Esophagus muscularis mucosa (tissue), 4 donors: Measurements from ENCODE around the gene SFXN3. TPM values are rescaled to one million over a fixed set of nuclear protein-coding genes. Genes with fewer than 3 reads are reported as not detected.
A peak's percentile ranks its signal among the peaks of the same experiment; 100 is the strongest.
"Not testable (repeated sequence)": the region's sequence is repeated elsewhere in the genome, so short reads cannot be mapped to it uniquely, and the experiment has no call there.

ENCODE experiments used
- DNase-seq: peaks from one replicate; pipeline ENCODE4 v3.0.0-alpha.2; 2017; ENCODE audit errors: extremely low spot score
- H3K27ac ChIP-seq, 4 donors: fragments of 200-600 bp; sonication (generic); replicated peaks in 1 of 4; 1 replicate in 3 of 4; 2 replicates in 1 of 4; pipeline ENCODE4 v1.5.1; 2016 to 2019; ENCODE audit warnings: mild to moderate bottlenecking in 1 of 4
- H3K27me3 ChIP-seq, 4 donors: fragments of 200-600 bp; sonication (generic); one replicate each; pipeline versions ENCODE4 v1.5.1 to v1.6.0; 2016 to 2019
- H3K36me3 ChIP-seq, 4 donors: fragments of 200-600 bp; sonication (generic); one replicate each; pipeline ENCODE4 v1.5.1; 2016 to 2019
- H3K4me1 ChIP-seq, 4 donors: fragments of 200-600 bp; sonication (generic); one replicate each; pipeline ENCODE4 v1.5.1; 2016 to 2019
- H3K4me3 ChIP-seq, 4 donors: fragments of 200-600 bp; sonication (generic); 1 replicate in 2 of 4; 2 replicates in 2 of 4; pipeline ENCODE4 v1.5.1; 2016 to 2019; ENCODE audit warnings: mild to moderate bottlenecking in 4 of 4, moderate library complexity in 1 of 4
- H3K9me3 ChIP-seq, 4 donors: fragments of 200-600 bp; sonication (generic); 1 replicate in 3 of 4; 2 replicates in 1 of 4; pipeline ENCODE4 v1.5.1; 2016 to 2019
- CTCF ChIP-seq, 3 experiments: fragments of 200-600 bp in 2 of 3; fragments of 450-650 bp in 1 of 3; sonication (generic) in 2 of 3; IDR thresholded peaks; one replicate each; pipeline ENCODE4 v1.5.1; 2017 to 2019; ENCODE audit warnings: antibody characterized with exemption in 3 of 3, mild to moderate bottlenecking in 2 of 3, moderate library complexity in 1 of 3
- EP300 ChIP-seq: sonication (generic); formaldehyde crosslinking; IDR thresholded peaks from one replicate; pipeline ENCODE4 v1.6.1; 2017; ENCODE audit warnings: antibody characterized with exemption
- POLR2A ChIP-seq: fragments of 450-650 bp; IDR thresholded peaks from one replicate; pipeline ENCODE4 v1.6.1; 2017; ENCODE audit warnings: antibody characterized with exemption, moderate library complexity, mild to moderate bottlenecking, low read depth
- POLR2AphosphoS5 ChIP-seq, 2 donors: sonication (generic); formaldehyde crosslinking; IDR thresholded peaks; one replicate each; pipeline ENCODE4 v1.6.1; 2017; ENCODE audit warnings: antibody characterized with exemption in 2 of 2
- WGBS: methylation state at CpG from one replicate; pipeline ENCODE4 v1.1.5; 2018; 5-methylcytosine and 5-hydroxymethylcytosine counted together
- intact Hi-C: fragments of 100-400 bp; cut with DNase I; formaldehyde crosslinking; loops from one replicate; pipeline ENCODE4 v1.15.1; 2023
- total RNA-seq, 4 donors: library from RNA; depleted of rRNA; stranded (reverse); fragments of >200 nt; gene quantifications; one replicate each; pipeline versions ENCODE4 v1.1.0 to v1.2.1, GENCODE V29; 2016

The SFXN3 gene
- total RNA-seq, 4 donors from 2014 or later, result 40.9 to 95.5 (median 76.1) TPM

- 20% methylated on average over 7 of the region's 25 CpGs for WGBS
- Histone ChIP-seq H3K36me3 (peaks cover 5 to 13% (median 13%) of the 10 kb centered on the region in 4 donors), H3K4me3 (peak overlapping the region; percentile 74 to 85 (median 80)), H3K27ac (peak overlapping the region; percentile 94 to 99 (median 96)), H3K9me3 (no peaks in the 10 kb centered on the region), H3K4me1 (peaks cover 23 to 37% (median 31%) of the 10 kb centered on the region in 4 donors), H3K27me3 (no peaks in the 10 kb centered on the region)
- intact Hi-C loops, result no loop called here
- no peak for TF ChIP-seq EP300
- TF ChIP-seq POLR2AphosphoS5 (IDR thresholded peaks at IDR 0.05), result no peak
- DNase-seq, result no peak
Observed at GRCh38 chr10:101030496-101031127, 422 bp upstream of the SFXN3 start.

GRCh38 chr10:101031796-101032636, 982 bp downstream of the SFXN3 start:
- Histone ChIP-seq H3K27ac (peak overlapping the region; percentile 94 to 99 (median 96)), H3K4me1 (peaks cover 23 to 37% (median 31%) of the 10 kb centered on the region in 4 donors), H3K4me3 (peak overlapping the region; percentile 74 to 85 (median 80)), H3K36me3 (peaks cover 19 to 27% (median 27%) of the 10 kb centered on the region in 4 donors), H3K9me3 (no peaks in the 10 kb centered on the region), H3K27me3 (no peaks in the 10 kb centered on the region)
- peak in 1 of 3 experiments; percentile 3 for TF ChIP-seq CTCF (IDR thresholded peaks at IDR 0.05)
- TF ChIP-seq EP300, result no peak
- TF ChIP-seq POLR2AphosphoS5 (IDR thresholded peaks at IDR 0.05), result peak; percentile 57 to 88
- peak; percentile 58 for TF ChIP-seq POLR2A
- 0% methylated on average over 22 of the region's 47 CpGs for WGBS
- peak; percentile 95 for DNase-seq
- intact Hi-C loops, result no loop called here

- Histone ChIP-seq H3K36me3 (peaks cover 26 to 34% (median 34%) of the 10 kb centered on the region in 4 donors), H3K4me3 (peak overlapping the region; percentile 74 to 85 (median 80)), H3K27me3 (no peaks in the 10 kb centered on the region), H3K9me3 (no peaks in the 10 kb centered on the region), H3K27ac (peak overlapping the region; percentile 94 to 99 (median 96)), H3K4me1 (peaks cover 23 to 37% (median 31%) of the 10 kb centered on the region in 4 donors)
- 6% methylated on average over 3 of the region's 6 CpGs for WGBS
- peak; percentile 94 for DNase-seq
- TF ChIP-seq POLR2AphosphoS5 (IDR thresholded peaks at IDR 0.05) (peak; percentile 15 to 73), CTCF (IDR thresholded peaks at IDR 0.05) (no peak)
- intact Hi-C loops, result no loop called here
Observed at GRCh38 chr10:101032637-101033224, 1.7 kb downstream of the SFXN3 start.

GRCh38 chr10:101033276-101033675, 2.2 kb downstream of the SFXN3 start:
- Histone ChIP-seq H3K4me3 (peak overlapping the region; percentile 74 to 85 (median 80)), H3K27me3 (no peaks in the 10 kb centered on the region), H3K4me1 (peaks cover 23 to 37% (median 31%) of the 10 kb centered on the region in 4 donors), H3K27ac (peak overlapping the region; percentile 94 to 99 (median 96)), H3K36me3 (peaks cover 31 to 39% (median 39%) of the 10 kb centered on the region in 4 donors), H3K9me3 (no peaks in the 10 kb centered on the region)
- TF ChIP-seq POLR2A, result no peak
- no peak for TF ChIP-seq POLR2AphosphoS5 (IDR thresholded peaks at IDR 0.05)
- TF ChIP-seq EP300, result no peak
- no peak for TF ChIP-seq CTCF (IDR thresholded peaks at IDR 0.05)
- 71% methylated on average over 3 of the region's 3 CpGs for WGBS
- DNase-seq, result no peak
- intact Hi-C loops, result no loop called here

GRCh38 chr10:101034404-101034803, 3.4 kb downstream of the SFXN3 start:
- Histone ChIP-seq H3K4me1 (peaks cover 23 to 37% (median 31%) of the 10 kb centered on the region in 4 donors), H3K36me3 (peaks cover 31 to 51% (median 50%) of the 10 kb centered on the region in 4 donors)
- intact Hi-C loops, H3K27me3 ChIP-seq, H3K4me3 ChIP-seq, DNase-seq, H3K9me3 ChIP-seq, H3K27ac ChIP-seq: not testable (repeated sequence)
- 91% methylated on average over 4 of the region's 4 CpGs for WGBS
